ENCODE measurements around the gene COMP. TPM values are rescaled to one million over a fixed set of nuclear protein-coding genes. Genes with fewer than 3 reads are reported as not detected.
"Not testable (repeated sequence)": the region's sequence is repeated elsewhere in the genome, so short reads cannot be mapped to it uniquely, and the experiment has no call there.

The COMP gene
- not detected for total RNA-seq

GRCh38 chr19:18790566-18791314, at the start of gene COMP:
Gene COMP, minus strand, starts transcription at chr19:18791305. Its CDS starts 36 bp downstream, at chr19:18791269.
- peak within 1 kb of the TSS; percentile 57 for H3K4me3 Mint-ChIP-seq
- H3K27ac Mint-ChIP-seq, result no peak within 1 kb of the TSS
- H3K9me3 Mint-ChIP-seq, result no peaks in the 10 kb centered on the region
- ATAC-seq (replicated peaks), result no peak
- H3K36me3 Mint-ChIP-seq (ENCODE audit: low read depth), result peaks cover 15% of the 10 kb centered on the region
- H3K27me3 Mint-ChIP-seq, result peaks cover 35% of the 10 kb centered on the region
- H3K4me1 Mint-ChIP-seq, result peaks cover 7% of the 10 kb centered on the region

GRCh38 chr19:18840288-18841267, 49.5 kb upstream of the COMP start:
- no peaks in the 10 kb centered on the region for H3K9me3 Mint-ChIP-seq
- H3K4me1 Mint-ChIP-seq, result peaks cover 62% of the 10 kb centered on the region
- H3K27me3 Mint-ChIP-seq, result no peaks in the 10 kb centered on the region
- H3K36me3 Mint-ChIP-seq (ENCODE audit: low read depth), result peaks cover 60% of the 10 kb centered on the region
- no peak for ATAC-seq (replicated peaks)
- H3K27ac Mint-ChIP-seq, result peak overlapping the region; percentile 40
- H3K4me3 Mint-ChIP-seq, result peak overlapping the region; percentile 62

- Mint-ChIP-seq H3K4me1 (peaks cover 64% of the 10 kb centered on the region), H3K9me3 (no peaks in the 10 kb centered on the region), H3K36me3 (ENCODE audit: low read depth) (peaks cover 66% of the 10 kb centered on the region), H3K27ac (peak overlapping the region; percentile 40), H3K27me3 (no peaks in the 10 kb centered on the region), H3K4me3 (peak overlapping the region; percentile 62)
- no peak for ATAC-seq (replicated peaks)
These were observed 48.6 kb upstream of the COMP start for GRCh38 chr19:18839465-18840287.

GRCh38 chr19:18834644-18834984, 43.5 kb upstream of the COMP start:
- ATAC-seq (replicated peaks), result no peak
- H3K4me3 Mint-ChIP-seq, result peak overlapping the region; percentile 96
- peak overlapping the region; percentile 94 for H3K27ac Mint-ChIP-seq
- H3K4me1 Mint-ChIP-seq, result peaks cover 45% of the 10 kb centered on the region
- H3K36me3 Mint-ChIP-seq (ENCODE audit: low read depth), result peaks cover 67% of the 10 kb centered on the region
- no peaks in the 10 kb centered on the region for H3K27me3 Mint-ChIP-seq
- H3K9me3 Mint-ChIP-seq, result no peaks in the 10 kb centered on the region

- peaks cover 65% of the 10 kb centered on the region for H3K36me3 Mint-ChIP-seq (ENCODE audit: low read depth)
- peak overlapping the region; percentile 96 for H3K4me3 Mint-ChIP-seq
- ATAC-seq (replicated peaks), result no peak
- peaks cover 45% of the 10 kb centered on the region for H3K4me1 Mint-ChIP-seq
- peak overlapping the region; percentile 94 for H3K27ac Mint-ChIP-seq
- H3K27me3 Mint-ChIP-seq, result no peaks in the 10 kb centered on the region
- no peaks in the 10 kb centered on the region for H3K9me3 Mint-ChIP-seq
These were observed 42.9 kb upstream of the COMP start for GRCh38 chr19:18833849-18834643.

- H3K36me3 Mint-ChIP-seq (ENCODE audit: low read depth), result peaks cover 55% of the 10 kb centered on the region
- H3K4me1 Mint-ChIP-seq, result peaks cover 38% of the 10 kb centered on the region
- H3K4me3 Mint-ChIP-seq, result peak overlapping the region; percentile 96
- peak overlapping the region; percentile 94 for H3K27ac Mint-ChIP-seq
- H3K9me3 Mint-ChIP-seq, result no peaks in the 10 kb centered on the region
- H3K27me3 Mint-ChIP-seq, result no peaks in the 10 kb centered on the region
- no peak for ATAC-seq (replicated peaks)
These were observed 42.0 kb upstream of the COMP start for GRCh38 chr19:18833141-18833476.

GRCh38 chr19:18832306-18833140, 41.4 kb upstream of the COMP start:
- peaks cover 49% of the 10 kb centered on the region for H3K36me3 Mint-ChIP-seq (ENCODE audit: low read depth)
- H3K27ac Mint-ChIP-seq, result peak overlapping the region; percentile 94
- H3K4me1 Mint-ChIP-seq, result peaks cover 32% of the 10 kb centered on the region
- peak overlapping the region; percentile 96 for H3K4me3 Mint-ChIP-seq
- no peaks in the 10 kb centered on the region for H3K9me3 Mint-ChIP-seq
- no peaks in the 10 kb centered on the region for H3K27me3 Mint-ChIP-seq
- peak; percentile 46 for ATAC-seq (replicated peaks)

GRCh38 chr19:18831524-18832305, 40.6 kb upstream of the COMP start, which contains the start of gene UPF1:
Gene UPF1, plus strand, starts transcription at chr19:18831959. Its CDS starts 251 bp downstream, at chr19:18832210.
- H3K9me3 Mint-ChIP-seq, result no peaks in the 10 kb centered on the region
- peak within 1 kb of the TSS; percentile 96 for H3K4me3 Mint-ChIP-seq
- peaks cover 43% of the 10 kb centered on the region for H3K36me3 Mint-ChIP-seq (ENCODE audit: low read depth)
- ATAC-seq (replicated peaks), result peak; percentile 82
- no peaks in the 10 kb centered on the region for H3K27me3 Mint-ChIP-seq
- peak within 1 kb of the TSS; percentile 94 for H3K27ac Mint-ChIP-seq
- peaks cover 27% of the 10 kb centered on the region for H3K4me1 Mint-ChIP-seq

- Mint-ChIP-seq H3K4me1 (peaks cover 17% of the 10 kb centered on the region), H3K36me3 (ENCODE audit: low read depth) (peaks cover 31% of the 10 kb centered on the region), H3K9me3 (no peaks in the 10 kb centered on the region), H3K4me3 (peak overlapping the region; percentile 71), H3K27ac (no peak overlapping the region), H3K27me3 (peaks cover 2% of the 10 kb centered on the region)
- no peak for ATAC-seq (replicated peaks)
These were observed 39.4 kb upstream of the COMP start for GRCh38 chr19:18830488-18830887.

- Mint-ChIP-seq H3K36me3 (ENCODE audit: low read depth) (peaks cover 14% of the 10 kb centered on the region), H3K9me3 (no peaks in the 10 kb centered on the region), H3K27ac (no peak overlapping the region), H3K4me3 (no peak overlapping the region), H3K27me3 (peaks cover 6% of the 10 kb centered on the region), H3K4me1 (peaks cover 3% of the 10 kb centered on the region)
- ATAC-seq (replicated peaks), result no peak
These were observed 37.7 kb upstream of the COMP start for GRCh38 chr19:18828786-18829185.

- Mint-ChIP-seq H3K4me1 (no peaks in the 10 kb centered on the region), H3K27ac (no peak overlapping the region), H3K36me3 (ENCODE audit: low read depth) (no peaks in the 10 kb centered on the region), H3K27me3 (no peaks in the 10 kb centered on the region), H3K9me3 (no peaks in the 10 kb centered on the region), H3K4me3 (no peak overlapping the region)
- no peak for ATAC-seq (replicated peaks)
These were observed 26.5 kb upstream of the COMP start for GRCh38 chr19:18817574-18817973.

- not testable (repeated sequence) for H3K27me3 Mint-ChIP-seq; H3K36me3 Mint-ChIP-seq (ENCODE audit: low read depth); ATAC-seq (replicated peaks); H3K27ac Mint-ChIP-seq; H3K9me3 Mint-ChIP-seq; H3K4me3 Mint-ChIP-seq; H3K4me1 Mint-ChIP-seq
These were observed 25.5 kb upstream of the COMP start for GRCh38 chr19:18816645-18817044.
